Measurements from ENCODE around the gene TXN2.
"Not testable (repeated sequence)": the region's sequence is repeated elsewhere in the genome, so short reads cannot be mapped to it uniquely, and the experiment has no call there.

TXN2 gene

DNA sequence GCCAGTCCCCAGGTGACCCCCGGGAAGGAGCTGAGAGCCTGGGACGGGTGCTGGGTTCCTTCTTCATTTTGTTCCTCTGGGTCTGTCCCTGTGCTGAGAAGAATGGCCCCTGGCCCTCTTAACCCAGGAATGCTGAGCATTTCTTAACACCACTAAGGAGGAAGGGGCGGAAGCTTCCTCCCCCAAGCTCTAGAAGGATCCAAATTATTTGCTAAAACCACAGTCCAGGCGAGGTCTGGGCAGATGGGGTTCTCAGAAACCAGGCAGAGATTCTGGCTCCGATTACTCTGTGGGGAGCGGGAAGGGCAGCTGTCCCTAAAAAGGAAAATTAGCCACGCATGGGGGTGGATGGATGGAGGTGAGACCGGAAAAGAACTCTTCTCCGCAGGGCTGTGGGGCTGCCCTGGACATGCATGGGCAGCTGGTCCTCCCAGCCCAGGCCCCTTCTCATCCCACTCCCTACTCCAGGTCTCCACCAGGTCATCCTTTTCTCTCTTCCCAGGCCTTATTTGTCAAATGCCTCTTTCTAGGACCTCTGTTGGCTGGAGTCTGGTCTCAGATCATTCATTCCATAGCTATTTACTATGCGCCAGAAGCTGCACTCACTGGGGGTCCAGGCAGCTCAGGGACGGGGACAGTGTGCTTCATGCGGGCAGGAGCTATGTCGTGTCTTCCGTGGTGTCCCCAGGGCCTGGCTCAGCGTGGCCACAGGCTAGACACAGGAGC lies 48.7 kb downstream of the TXN2 start:
- no peak for DNase-seq (ENCODE audit: insufficient read length, low spot score)

GRCh38 chr22:36431977-36432376 lies 49.5 kb downstream of the TXN2 start:
- no peak for FAIRE-seq
- no peak for DNase-seq (ENCODE audit: insufficient read length, low spot score)

More for the DNA sequence above, 48.7 kb downstream of the TXN2 start:
- FAIRE-seq, result no peak

DNA sequence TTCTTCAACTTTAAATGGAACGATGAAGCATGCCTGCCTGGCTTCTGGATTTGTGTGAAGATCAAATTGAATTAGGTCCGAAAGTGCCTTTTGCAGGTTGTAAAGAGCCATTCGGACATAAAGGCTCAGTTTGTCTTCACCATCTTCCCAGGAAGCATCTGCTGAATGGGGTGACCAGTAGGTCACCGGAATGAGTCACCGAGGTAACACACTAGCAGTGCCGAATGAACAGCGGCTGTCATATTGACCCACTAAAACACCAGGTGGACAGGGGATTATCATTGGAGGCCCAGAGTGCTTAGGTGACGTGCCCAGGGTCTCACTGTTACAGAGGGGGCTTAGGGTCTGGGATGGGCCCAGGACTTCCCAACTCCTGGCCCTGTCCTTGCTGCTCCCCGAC lies 50.6 kb downstream of the TXN2 start:
- FAIRE-seq (no peak), DNase-seq (ENCODE audit: insufficient read length, low spot score) (no peak)

- not testable (repeated sequence) for DNase-seq (ENCODE audit: insufficient read length, low spot score); FAIRE-seq
These were observed 53.5 kb downstream of the TXN2 start for GRCh38 chr22:36427952-36428351.

DNA sequence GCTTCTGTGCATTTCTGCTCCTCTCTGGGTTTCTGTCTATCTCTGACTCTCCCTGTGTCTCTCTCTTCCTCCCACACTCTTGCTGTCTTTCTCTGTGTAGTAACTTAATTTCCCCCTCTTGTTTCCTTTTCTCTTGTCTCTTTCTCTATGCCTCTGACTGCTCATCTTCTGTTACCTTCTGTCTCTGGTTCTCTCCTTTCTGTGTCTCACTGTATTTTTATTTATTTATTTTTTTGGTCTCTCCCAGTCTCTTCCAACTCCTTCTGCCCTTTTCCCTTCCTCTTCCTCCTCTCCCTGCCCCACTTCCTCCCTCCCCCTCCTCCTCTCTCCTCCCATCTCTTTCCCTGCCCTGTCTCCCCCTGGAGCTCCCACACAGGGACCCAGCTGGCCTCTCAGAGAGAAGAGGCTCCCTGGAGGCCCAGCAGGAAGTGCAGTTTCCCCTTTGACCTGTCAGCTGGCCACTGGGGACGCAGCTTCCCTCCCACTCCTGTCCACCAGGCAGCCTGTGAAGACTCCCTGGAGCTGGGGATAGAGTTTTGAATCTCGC lies 55.4 kb downstream of the TXN2 start:
- no peak for DNase-seq (ENCODE audit: insufficient read length, low spot score)
- no peak for FAIRE-seq

DNA sequence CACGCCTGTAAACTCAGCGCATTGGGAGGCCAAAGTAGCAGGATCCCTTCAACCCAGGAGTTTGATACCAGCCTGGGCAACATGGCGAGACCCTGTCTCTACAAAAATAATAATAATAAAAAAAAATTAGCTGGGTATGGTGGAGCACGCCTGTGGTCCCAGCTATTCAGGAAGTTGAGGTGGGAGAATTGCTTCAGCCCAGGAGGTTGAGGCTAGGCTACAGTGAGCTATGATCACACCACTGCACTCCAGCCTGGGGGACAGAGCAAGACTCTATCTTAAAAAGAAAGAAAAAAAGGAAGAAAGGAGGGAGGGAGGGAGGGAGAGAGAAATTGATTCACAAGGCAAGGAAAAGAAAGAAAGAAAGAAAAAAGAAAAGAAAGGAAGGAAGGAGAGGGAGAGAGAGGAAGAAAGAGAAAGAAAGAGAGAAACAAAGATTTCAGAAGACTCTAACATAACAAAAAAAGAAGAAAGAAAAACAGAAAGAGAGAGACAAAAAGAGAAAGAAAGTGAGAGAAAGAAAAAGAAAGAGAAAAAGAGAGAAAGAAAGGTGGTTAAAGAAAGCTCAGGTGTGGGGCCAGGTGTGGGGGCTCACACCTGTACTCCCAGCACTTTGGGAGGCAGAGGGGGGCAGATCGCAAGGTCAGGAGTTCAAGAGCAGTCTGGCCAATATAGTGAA lies 56.4 kb downstream of the TXN2 start:
- DNase-seq (ENCODE audit: insufficient read length, low spot score), result no peak
- FAIRE-seq, result no peak

DNA sequence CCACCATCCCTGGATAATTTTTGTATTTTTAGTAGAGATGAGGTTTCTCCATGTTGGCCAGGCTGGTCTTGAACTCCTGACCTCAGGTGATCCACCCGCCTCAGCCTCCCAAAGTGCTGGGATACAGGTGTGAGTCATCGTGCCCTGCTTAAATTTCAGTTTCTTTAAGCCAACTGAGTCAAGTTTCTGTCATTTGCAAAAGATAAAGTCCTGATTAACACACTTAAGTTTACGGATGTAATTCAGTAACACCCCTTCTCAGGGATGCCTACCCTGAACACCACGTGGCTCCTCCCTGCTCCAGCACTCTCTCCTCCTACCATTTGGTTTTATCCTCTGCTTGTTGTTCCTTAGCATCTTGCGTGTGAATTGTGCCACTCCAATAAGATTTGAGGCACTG lies 57.0 kb downstream of the TXN2 start:
- not testable (repeated sequence) for DNase-seq (ENCODE audit: insufficient read length, low spot score); FAIRE-seq

DNA sequence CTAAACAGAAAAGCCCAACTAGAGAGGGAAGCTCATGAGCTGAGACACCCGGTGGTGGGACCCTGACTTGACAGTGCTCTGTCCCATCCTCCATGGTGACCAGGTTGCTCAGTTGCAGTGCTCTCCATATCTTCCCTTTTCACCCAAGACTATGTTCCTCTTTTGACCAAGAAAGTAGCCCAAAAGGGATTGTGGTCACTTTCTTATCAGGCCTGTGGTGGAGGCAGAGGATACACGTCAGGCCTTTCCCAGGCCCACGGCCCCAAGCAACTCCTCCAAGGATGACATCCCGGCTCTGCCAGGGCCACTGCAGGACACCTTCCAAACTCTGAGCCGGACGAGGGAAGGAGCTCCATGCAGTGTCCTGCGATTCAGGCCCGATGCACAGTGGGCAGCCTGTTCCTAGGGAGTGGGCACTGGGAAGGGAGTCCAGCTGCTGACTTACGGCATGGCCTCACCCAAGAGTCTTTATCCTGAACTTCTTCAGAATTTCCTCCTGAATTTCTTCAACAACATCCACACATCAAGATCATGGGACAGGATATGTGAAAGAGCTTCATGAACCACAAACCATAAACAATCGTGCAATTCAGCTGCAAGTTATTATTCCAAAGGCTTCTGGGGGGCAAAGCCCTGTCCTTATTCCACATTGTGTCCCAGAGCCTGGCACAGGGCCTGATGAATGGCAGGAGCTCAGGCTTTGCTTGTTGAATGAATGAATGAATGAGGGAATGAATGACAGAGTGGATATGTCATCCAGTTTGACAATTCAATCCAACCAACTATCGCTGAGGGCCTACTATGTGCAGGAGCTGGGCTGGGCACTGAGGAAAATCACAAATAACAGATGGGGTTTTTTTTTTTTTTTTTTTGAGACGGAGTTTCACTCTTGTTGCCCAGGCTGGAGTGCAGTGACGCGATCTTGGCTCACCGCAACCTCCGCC lies 57.7 kb downstream of the TXN2 start:
- no peak for FAIRE-seq
- DNase-seq (ENCODE audit: insufficient read length, low spot score), result no peak

DNA sequence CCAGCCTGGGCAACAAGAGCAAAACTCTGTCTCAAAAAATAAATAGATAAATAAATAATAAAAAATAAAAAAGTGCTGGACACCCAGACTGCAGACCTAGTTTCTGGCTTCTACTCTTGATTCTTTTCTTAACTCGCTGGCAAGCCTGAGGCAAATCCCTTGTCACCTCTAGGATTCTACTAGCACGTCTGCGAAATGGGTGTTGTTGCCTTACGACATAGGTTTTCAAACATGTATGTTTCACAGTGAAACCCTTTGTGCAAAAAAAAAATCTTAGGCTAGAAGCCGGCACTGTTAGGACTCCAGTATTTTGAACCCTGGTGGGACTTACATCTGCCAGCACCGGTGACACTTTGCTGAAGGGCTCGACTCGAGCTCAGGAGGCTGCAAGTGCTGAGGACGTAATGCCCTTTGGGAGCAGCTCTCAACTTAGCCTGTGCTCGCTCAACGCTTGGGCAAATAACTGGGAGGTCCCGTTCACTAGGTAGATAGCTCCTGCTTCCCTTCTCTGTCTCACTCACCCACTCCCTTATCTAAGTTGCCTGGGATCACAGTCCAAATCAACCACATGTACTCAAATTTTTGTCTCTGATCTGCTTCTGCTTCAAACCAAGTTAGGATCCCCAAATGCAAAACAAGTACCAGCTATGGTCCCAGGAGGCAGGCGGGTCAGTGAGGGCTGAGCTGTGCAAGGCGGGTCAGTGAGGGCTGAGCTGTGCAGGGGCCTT lies 59.0 kb downstream of the TXN2 start:
- FAIRE-seq (no peak), DNase-seq (ENCODE audit: insufficient read length, low spot score) (no peak)

GRCh38 chr22:36419912-36420882 lies 61.2 kb downstream of the TXN2 start:
- no peak for DNase-seq (ENCODE audit: insufficient read length, low spot score)
- no peak for FAIRE-seq

- no peak for FAIRE-seq
- DNase-seq (ENCODE audit: insufficient read length, low spot score), result no peak
These were observed 62.1 kb downstream of the TXN2 start for GRCh38 chr22:36419177-36419911.

- FAIRE-seq (no peak), DNase-seq (ENCODE audit: insufficient read length, low spot score) (no peak)
These were observed 64.2 kb downstream of the TXN2 start for GRCh38 chr22:36417281-36417686.

Data from HTR-8/SVneo (cell line).